Left lung (tissue), 10 donors: Measurements from ENCODE around the gene GPC5. TPM values are rescaled to one million over a fixed set of nuclear protein-coding genes. Genes with fewer than 3 reads are reported as not detected.

Experiments
- ATAC-seq: fragments of 200-7000 bp; cut with Tn5 transposase; one replicate; pipeline ENCODE4 v1.9.1; 2020; ENCODE audit warnings: moderate library complexity
- DNase-seq, 4 donors: peaks; one replicate each; pipeline ENCODE4 v3.0.0-alpha.2; 2013 to 2020
- H3K27ac ChIP-seq, 2 donors: fragments of 200-600 bp; sonication (generic) in 1 of 2; one replicate each; pipeline versions ENCODE4 v1.5.0 to v1.8.0; 2020 to 2021
- H3K27me3 ChIP-seq, 2 donors: fragments of 200-600 bp; sonication (generic) in 1 of 2; one replicate each; pipeline versions ENCODE4 v1.5.0 to v1.8.0; 2020 to 2021
- H3K36me3 ChIP-seq, 2 donors: fragments of 200-600 bp; sonication (generic) in 1 of 2; one replicate each; pipeline versions ENCODE4 v1.5.0 to v1.8.0; 2020 to 2021
- H3K4me1 ChIP-seq, 2 donors: fragments of 200-600 bp; one replicate each; pipeline ENCODE4 v1.8.0; 2021
- H3K4me3 ChIP-seq, 2 donors: fragments of 200-600 bp; sonication (generic) in 1 of 2; one replicate each; pipeline versions ENCODE4 v1.5.0 to v1.8.0; 2020 to 2021; ENCODE audit warnings: mild to moderate bottlenecking in 1 of 2
- H3K9me3 ChIP-seq, 2 donors: fragments of 200-600 bp; sonication (generic) in 1 of 2; one replicate each; pipeline versions ENCODE4 v1.5.0 to v1.8.0; 2020 to 2021
- CTCF ChIP-seq, 2 donors: fragments of 200-600 bp; sonication (generic) in 1 of 2; IDR thresholded peaks; one replicate each; pipeline versions ENCODE4 v1.5.0 to v1.8.0; 2021; ENCODE audit warnings: antibody characterized with exemption in 2 of 2
- intact Hi-C, 2 donors: fragments of 100-400 bp; cut with DNase I; formaldehyde crosslinking; loops; one replicate each; pipeline versions ENCODE4 v1.11.2 to v1.14.2; 2022
- polyA plus RNA-seq, 6 donors: library from polyadenylated mRNA; unstranded; fragments of 120-200 nt; gene quantifications; one replicate each; pipeline ENCODE4 v1.2.1, GENCODE V29; 2013; ENCODE audit not compliant: insufficient read length in 6 of 6
- total RNA-seq, 2 donors: library from RNA; stranded (reverse); fragmentation: NEBNext Ultra II Directional; extraction: Animal tissue kit (Norgen Biotek cat#: 25700); gene quantifications; one replicate each; pipeline ENCODE4 v1.2.1, GENCODE V29; 2021
- donor health status: DM: no; HTN: yes; CAD: no.
- donor health status: DM: no; HTN: no; CAD: no.

Gene GPC5
- total and polyA plus RNA-seq, 8 donors, result 9.2 to 19.5 (median 11.5) TPM

- intact Hi-C loops, result no loop called here
- H3K36me3 ChIP-seq, result no peaks in the 10 kb centered on the region
- no peaks in the 10 kb centered on the region for H3K27me3 ChIP-seq
- H3K4me3 ChIP-seq, result no peak overlapping the region
- ATAC-seq (no peak), DNase-seq (no peak)
- no peak overlapping the region for H3K27ac ChIP-seq
- peaks cover 0 to 3% of the 10 kb centered on the region in 2 donors for H3K9me3 ChIP-seq
- no peaks in the 10 kb centered on the region for H3K4me1 ChIP-seq
- no peak for TF ChIP-seq CTCF (IDR thresholded peaks at IDR 0.05)
These were observed 619.3 kb downstream of the GPC5 start for GRCh38 chr13:92017737-92018136.

- H3K27me3 ChIP-seq, result no peaks in the 10 kb centered on the region
- no peak overlapping the region for H3K27ac ChIP-seq
- no peaks in the 10 kb centered on the region for H3K36me3 ChIP-seq
- intact Hi-C loops, result no loop called here
- no peaks in the 10 kb centered on the region for H3K4me1 ChIP-seq
- TF ChIP-seq CTCF (IDR thresholded peaks at IDR 0.05), result no peak
- DNase-seq, result peak in 2 of 4 donors; percentile 60 to 68
- H3K4me3 ChIP-seq, result no peak overlapping the region
- peaks cover 0 to 3% of the 10 kb centered on the region in 2 donors for H3K9me3 ChIP-seq
- ATAC-seq, result no peak
These were observed 630.3 kb downstream of the GPC5 start for GRCh38 chr13:92028695-92029094.

- TF ChIP-seq CTCF (IDR thresholded peaks at IDR 0.05), result no peak
- Histone ChIP-seq H3K27ac (no peak overlapping the region), H3K27me3 (no peaks in the 10 kb centered on the region), H3K36me3 (no peaks in the 10 kb centered on the region), H3K4me3 (no peak overlapping the region), H3K9me3 (peaks cover 0 to 3% of the 10 kb centered on the region in 2 donors), H3K4me1 (no peaks in the 10 kb centered on the region)
- DNase-seq, result no peak
- no peak for ATAC-seq
- intact Hi-C loops, result no loop called here
These were observed 631.2 kb downstream of the GPC5 start for GRCh38 chr13:92029641-92030040.

GRCh38 chr13:92038905-92039304 lies 640.5 kb downstream of the GPC5 start:
- DNase-seq (peak in 2 of 4 donors; percentile 63 to 71), ATAC-seq (no peak)
- TF ChIP-seq CTCF (IDR thresholded peaks at IDR 0.05), result no peak
- no peaks in the 10 kb centered on the region for H3K4me1 ChIP-seq
- H3K36me3 ChIP-seq, result no peaks in the 10 kb centered on the region
- intact Hi-C loops, result no loop called here
- H3K4me3 ChIP-seq, result no peak overlapping the region
- H3K27me3 ChIP-seq, result no peaks in the 10 kb centered on the region
- no peak overlapping the region for H3K27ac ChIP-seq
- H3K9me3 ChIP-seq, result no peaks in the 10 kb centered on the region

GRCh38 chr13:92042522-92042921 lies 644.1 kb downstream of the GPC5 start:
- no peak for TF ChIP-seq CTCF (IDR thresholded peaks at IDR 0.05)
- no peaks in the 10 kb centered on the region for H3K36me3 ChIP-seq
- no peak for ATAC-seq
- no peaks in the 10 kb centered on the region for H3K27me3 ChIP-seq
- H3K4me3 ChIP-seq, result no peak overlapping the region
- intact Hi-C loops, result no loop called here
- H3K9me3 ChIP-seq, result no peaks in the 10 kb centered on the region
- DNase-seq, result no peak
- H3K27ac ChIP-seq, result no peak overlapping the region
- no peaks in the 10 kb centered on the region for H3K4me1 ChIP-seq
